WTC11 (cell line): Measurements from ENCODE around the gene TTR.

Experiments
- CBFB ChIP-seq: sonication (generic); formaldehyde crosslinking; IDR thresholded peaks from 2 replicates; pipeline ENCODE4 v1.8.1; 2022; ENCODE audit warnings: mild to moderate bottlenecking, low read depth, missing genetic modification reagents
- CREB1 ChIP-seq: sonication (generic); formaldehyde crosslinking; IDR thresholded peaks from 2 replicates; pipeline ENCODE4 v1.8.0; 2023; ENCODE audit warnings: mild to moderate bottlenecking, missing genetic modification reagents
- CTCF ChIP-seq: fragments of 200-600 bp; IDR thresholded peaks from 2 replicates; pipeline ENCODE4 v1.8.0; 2022; ENCODE audit warnings: antibody characterized with exemption
- E2F1 ChIP-seq: sonication (generic); formaldehyde crosslinking; IDR thresholded peaks from 2 replicates; pipeline ENCODE4 v1.8.0; 2022; ENCODE audit warnings: mild to moderate bottlenecking, missing genetic modification reagents
- ETV6 ChIP-seq: sonication (generic); formaldehyde crosslinking; IDR thresholded peaks from 2 replicates; pipeline ENCODE4 v1.8.1; 2022; ENCODE audit warnings: mild to moderate bottlenecking, missing genetic modification reagents
- GABPB1 ChIP-seq: sonication (generic); formaldehyde crosslinking; IDR thresholded peaks from 2 replicates; pipeline ENCODE4 v1.8.1; 2023; ENCODE audit warnings: mild to moderate bottlenecking, missing genetic modification reagents
- MAX ChIP-seq: sonication (generic); formaldehyde crosslinking; IDR thresholded peaks from 2 replicates; pipeline ENCODE4 v1.8.0; 2022; ENCODE audit warnings: mild to moderate bottlenecking, missing genetic modification reagents
- MXD4 ChIP-seq: fragments of 250-450 bp; sonication (Bioruptor Pico); IDR thresholded peaks from 2 replicates; pipeline ENCODE4 v1.8.0; 2021; ENCODE audit warnings: mild to moderate bottlenecking, moderate library complexity, borderline replicate concordance
- NR1H2 ChIP-seq: sonication (generic); formaldehyde crosslinking; IDR thresholded peaks from 2 replicates; pipeline ENCODE4 v1.9.0; 2021; ENCODE audit warnings: mild to moderate bottlenecking, moderate library complexity, missing genetic modification reagents
- SMAD3 ChIP-seq: sonication (generic); formaldehyde crosslinking; IDR thresholded peaks from 2 replicates; pipeline ENCODE4 v1.8.0; 2022; ENCODE audit warnings: missing genetic modification reagents, mild to moderate bottlenecking, borderline replicate concordance
- SP1 ChIP-seq: sonication (generic); formaldehyde crosslinking; conservative IDR thresholded peaks from 2 replicates; pipeline ENCODE4 v1.8.1; 2022; ENCODE audit warnings: missing genetic modification reagents
- USF1 ChIP-seq: sonication (generic); formaldehyde crosslinking; IDR thresholded peaks from 2 replicates; pipeline ENCODE4 v1.8.0; 2022; ENCODE audit warnings: mild to moderate bottlenecking, missing genetic modification reagents

- no peak for TF ChIP-seq SP1 (CRISPR knock-in tag)
- no peak for TF ChIP-seq CREB1 (CRISPR knock-in tag)
- no peak for TF ChIP-seq E2F1 (CRISPR knock-in tag)
- TF ChIP-seq CBFB (CRISPR knock-in tag), result no peak
- TF ChIP-seq GABPB1 (CRISPR knock-in tag), result no peak
- no peak for TF ChIP-seq MAX (CRISPR knock-in tag)
- TF ChIP-seq CTCF, result no peak
- TF ChIP-seq SMAD3, result no peak
- TF ChIP-seq MXD4 (CRISPR knock-in tag), result no peak
- no peak for TF ChIP-seq ETV6 (CRISPR knock-in tag)
- no peak for TF ChIP-seq USF1 (CRISPR knock-in tag)
- no peak for TF ChIP-seq NR1H2
Observed at GRCh38 chr18:31590570-31590969, 1.1 kb upstream of the TTR start.
